ENCODE measurements around the gene MEGF9. TPM values are rescaled to one million over a fixed set of nuclear protein-coding genes. Genes with fewer than 3 reads are reported as not detected.
"Not testable (repeated sequence)": the region's sequence is repeated elsewhere in the genome, so short reads cannot be mapped to it uniquely, and the experiment has no call there.

Gene MEGF9
- 24.5 TPM for total RNA-seq
- long read RNA-seq, partial matches to known transcripts = 2 of 4 reads
- long read RNA-seq, other reads (novel, unspliced or antisense) = 2 of 4 reads

DNA sequence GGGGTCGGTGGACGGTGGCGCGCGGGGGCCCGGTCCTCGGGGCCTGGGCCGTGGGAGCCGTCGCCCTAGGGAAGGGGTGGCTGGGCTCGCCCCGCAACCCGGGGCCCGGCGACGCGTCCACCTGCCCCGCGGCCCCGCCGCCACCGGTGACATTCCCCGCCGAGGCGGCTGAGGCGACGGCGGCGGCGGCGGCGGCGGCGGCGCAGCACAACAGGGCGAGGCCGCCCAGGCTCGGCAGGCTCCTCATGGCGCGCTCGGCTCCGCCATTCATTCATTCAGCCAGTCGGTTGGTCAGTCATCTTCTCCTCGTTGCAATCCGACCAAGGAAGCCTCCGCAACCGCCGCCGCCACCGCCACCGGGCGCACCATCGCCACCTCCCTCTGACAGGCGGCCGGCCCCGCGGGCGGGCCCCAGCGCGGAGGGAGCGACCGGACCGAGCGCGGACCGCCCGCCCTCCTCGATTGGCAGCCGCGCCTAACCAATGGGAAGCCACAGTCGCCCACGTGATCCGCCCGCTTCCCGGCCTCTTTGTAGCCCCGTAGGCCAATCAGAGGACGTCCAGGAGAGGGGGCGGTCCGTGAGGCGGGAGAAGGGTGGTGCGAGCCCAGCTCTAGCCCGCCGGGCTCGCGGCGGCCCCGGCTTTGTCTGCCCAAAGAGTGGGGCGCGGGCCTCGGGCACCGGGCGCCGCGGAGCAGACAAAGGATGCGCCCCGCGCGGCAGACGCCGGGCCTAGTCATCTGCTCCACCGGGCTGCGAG, at the start of gene MEGF9:
Gene MEGF9 (minus strand): TSS at position 383 of the 758 bp plus-strand sequence. CDS start 112 bp downstream, at position 271.
- peak; percentile 99 for DNase-seq (ENCODE audit: low spot score)

DNA sequence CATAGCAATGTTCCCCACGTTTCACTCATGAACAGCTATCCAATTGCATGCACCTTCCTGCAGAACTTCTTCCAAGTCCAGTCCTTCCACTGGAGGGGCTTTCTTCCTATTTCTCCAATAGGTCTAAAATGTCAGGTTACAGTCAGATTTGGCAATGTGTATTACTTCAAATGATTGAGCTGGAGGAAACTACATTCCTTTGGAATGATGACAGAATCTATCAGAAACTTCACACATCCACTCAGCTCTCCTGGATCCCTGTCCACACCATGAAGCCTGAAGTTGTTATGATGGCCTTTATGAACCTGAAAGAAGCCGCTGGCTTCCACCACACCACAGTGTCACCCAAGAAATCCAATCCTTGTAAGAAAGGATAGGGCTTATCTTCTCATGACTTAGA, 46.7 kb upstream of the MEGF9 start:
- DNase-seq (ENCODE audit: low spot score) = no peak

DNA sequence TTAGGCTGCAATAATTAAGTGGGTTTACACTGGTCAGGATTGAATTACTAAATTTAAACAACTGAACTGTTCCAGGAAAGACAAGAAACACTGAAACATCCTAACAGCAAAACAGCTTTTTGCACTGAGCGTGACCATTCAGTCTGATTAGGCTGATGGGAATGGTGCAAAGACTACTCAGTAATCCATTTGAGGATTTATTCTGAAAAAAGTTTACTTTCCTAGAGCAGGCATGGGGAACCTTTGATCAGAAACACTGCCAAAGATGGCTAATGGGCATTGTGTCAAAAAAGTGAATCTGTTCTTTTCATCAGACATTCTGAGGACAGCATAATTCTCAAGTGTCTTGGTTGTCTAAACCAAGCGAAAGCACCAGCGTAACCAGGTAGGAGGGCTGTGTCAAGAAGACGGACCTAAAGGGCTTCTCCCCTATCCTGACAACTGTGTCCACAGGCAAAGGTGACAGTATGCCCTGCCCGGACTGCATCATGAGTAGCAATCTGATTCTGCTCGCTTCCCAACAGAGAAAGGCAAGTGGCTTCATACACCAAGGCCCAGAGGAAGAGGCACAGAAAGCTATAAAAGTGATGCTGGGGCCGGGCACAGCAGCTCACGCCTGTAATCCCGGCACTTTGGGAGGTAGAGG, 45.6 kb upstream of the MEGF9 start:
- DNase-seq (ENCODE audit: low spot score) = no peak

DNA sequence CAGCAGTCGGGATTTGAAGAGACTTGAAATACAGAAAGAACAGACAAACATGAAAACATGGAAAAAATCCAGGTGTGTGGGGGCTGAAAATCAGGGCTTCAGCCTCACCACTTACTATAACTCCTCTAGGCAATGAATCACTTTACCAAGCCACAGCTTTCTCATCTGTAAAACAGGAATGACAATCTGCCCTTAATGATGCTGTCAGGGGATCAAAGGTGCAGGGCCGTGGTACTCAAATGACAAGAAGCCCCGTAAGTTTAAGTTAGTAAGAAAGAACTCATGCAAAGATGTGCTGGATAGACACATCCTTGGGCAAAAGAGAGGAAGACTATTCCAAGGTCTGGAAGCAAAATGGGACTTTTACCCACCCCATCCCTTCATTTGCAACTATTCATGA, 44.3 kb upstream of the MEGF9 start:
- no peak for DNase-seq (ENCODE audit: low spot score)

DNA sequence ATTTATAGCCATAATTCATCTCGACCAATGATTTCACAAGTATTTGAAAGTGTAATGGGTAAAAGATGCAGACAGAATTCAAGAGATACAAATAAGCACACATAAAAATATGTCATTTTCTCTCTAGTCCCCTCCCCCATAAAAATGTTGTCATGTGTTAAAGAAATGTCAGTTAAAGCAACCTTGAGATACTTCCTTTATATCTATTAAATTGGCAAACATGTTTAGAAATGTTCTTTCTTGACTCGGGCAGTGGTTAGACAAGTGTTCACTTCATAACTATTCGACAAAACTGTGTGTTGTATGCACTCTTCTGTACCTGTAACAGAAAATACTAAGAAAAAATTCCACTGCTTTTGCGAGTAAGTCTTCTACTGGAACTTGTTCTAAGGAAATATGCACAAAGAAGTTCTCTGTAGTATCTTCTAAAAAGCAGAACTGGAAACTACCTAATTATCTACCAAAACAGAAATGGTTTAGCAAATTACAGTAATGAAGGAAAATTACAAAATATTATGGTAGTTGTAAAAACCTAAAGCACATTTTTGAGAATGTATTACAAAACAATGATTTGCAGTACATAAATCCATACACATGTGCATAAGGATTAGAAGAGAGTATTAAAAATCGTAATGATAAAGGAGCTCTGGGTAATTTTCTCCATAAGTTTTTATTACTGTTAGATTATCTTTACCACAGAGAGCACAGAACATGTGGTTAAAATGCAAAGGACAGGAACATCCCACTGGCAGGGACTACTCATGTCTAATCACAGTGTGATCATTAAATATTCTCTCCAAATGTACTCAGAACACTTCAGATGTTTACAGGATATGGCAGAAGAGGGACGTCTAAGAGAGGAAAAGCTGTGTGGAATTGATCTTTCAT, 43.0 kb upstream of the MEGF9 start:
- no peak for DNase-seq (ENCODE audit: low spot score)

DNA sequence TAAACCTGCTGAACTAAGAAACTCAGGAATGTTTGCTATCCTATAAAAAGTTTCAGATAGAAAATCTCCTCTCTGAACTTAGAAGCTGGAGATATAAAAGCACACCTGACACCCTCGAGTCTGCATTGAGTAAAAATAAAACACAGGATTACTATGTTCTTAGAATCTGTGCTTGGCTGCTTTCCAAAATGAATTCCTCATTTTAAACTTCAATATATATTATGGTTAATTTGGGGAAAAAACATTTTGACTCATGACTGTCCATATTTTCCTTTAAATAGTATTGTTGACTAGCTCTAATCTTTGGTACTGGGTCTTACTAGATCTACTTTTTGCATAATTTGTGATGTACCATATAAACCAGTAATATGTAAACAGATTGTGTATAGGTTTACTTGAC, 42.3 kb upstream of the MEGF9 start:
- no peak for DNase-seq (ENCODE audit: low spot score)

DNA sequence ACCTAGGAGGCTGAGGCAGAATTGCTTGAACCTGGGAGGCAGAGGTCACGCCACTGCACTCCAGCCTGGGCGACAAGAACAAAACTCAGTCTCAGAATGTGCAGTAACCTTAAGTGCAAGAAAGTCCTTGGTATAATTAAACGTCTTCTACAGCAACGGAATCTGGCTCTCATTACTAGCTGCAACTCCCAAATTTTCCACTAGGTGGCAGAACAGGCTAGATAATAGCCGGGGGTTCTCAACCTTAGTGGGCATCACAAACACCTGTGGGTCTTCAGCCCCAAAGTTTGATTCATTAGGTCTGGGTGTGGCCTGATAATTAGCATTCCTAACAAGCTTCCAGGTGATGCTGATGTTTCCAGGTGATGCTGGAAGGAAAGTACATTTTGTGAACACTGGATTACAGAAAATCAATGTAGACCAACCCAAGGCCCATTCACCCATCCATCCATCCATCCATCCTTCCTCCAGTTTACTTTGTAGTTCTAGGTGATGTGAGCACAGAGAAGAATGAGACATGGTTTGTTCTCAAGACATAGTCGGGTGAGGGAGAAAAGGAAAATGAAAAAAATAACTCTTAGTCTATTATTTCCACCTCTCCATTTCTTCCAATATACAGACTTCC, 41.7 kb upstream of the MEGF9 start:
- DNase-seq (ENCODE audit: low spot score) = no peak

DNA sequence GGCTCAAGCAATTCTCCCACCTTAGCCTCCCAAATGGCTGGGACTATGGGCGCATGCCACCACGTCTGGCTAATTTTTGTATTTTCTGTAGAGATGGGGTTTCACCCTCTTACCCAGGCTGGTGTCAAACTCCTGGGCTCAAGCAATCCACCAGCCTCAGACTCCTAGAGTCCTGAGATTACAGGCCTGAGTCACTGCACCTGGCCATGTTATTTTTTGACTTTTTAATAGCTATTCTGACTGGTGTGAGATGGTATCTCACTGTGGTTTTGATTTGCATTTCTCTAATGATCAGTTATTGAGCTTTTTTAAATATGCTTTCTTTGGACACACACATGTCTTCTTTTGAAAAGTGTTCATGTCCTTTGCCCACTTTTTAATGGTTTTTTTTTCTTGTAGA, 40.8 kb upstream of the MEGF9 start:
- DNase-seq (ENCODE audit: low spot score) = no peak

DNA sequence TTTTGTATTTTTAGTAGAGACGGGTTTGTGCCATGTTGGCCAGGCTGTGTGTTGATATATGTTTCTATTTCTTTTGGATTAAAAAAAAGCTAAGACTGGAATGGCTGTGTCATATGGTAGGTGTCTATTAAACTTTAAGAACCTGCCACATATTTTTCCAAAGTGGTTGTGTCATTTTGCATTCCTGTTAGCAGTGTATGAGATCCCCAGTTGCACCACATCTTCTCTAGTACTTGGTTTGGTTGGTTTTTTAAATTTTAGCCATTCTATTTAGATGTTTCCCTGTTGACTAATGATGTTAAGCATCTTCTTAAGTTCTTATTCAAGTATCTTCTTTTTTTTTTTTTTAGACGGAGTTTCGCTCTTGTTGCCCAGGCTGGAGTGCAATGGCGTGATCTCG, 36.2 kb upstream of the MEGF9 start:
- DNase-seq (ENCODE audit: low spot score) = no peak

DNA sequence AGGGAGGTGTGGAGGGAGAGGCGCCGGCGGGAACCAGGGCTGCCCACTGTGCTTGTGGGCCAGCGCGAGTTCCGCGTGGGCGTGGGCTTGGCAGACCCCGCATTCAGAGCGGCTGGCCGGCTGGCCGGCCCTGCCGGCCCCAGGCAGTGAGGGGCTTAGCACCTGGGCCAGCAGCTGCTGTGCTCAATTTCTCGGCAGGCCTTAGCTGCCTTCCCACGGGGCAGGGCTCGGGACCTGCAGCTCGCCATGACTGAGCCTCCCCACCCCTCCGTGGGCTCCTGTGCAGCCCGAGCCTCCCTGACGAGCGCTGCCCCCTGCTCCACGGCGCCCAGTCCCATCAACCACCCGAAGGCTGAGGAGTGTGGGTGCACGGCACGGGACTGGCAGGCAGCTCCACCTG, 32.1 kb upstream of the MEGF9 start:
- DNase-seq (ENCODE audit: low spot score) = not testable (repeated sequence)

DNA sequence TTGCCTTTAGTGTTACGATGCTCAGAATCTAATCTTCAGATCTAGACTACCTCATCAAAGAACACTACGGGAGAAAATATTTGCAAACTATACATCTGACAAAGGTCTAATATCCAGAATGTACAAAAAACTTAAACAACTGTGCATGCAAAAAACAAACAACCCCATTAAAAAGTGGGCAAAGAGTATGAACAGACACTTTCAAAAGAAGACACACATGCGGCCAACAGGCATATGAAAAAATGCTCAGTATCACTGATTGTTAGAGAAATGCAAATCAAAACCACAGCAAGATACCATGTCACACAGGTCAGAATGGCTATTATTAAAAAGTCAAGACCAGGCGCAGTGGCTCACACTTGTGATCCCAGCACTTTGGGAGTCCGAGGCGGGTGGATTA, 31.0 kb upstream of the MEGF9 start:
- DNase-seq (ENCODE audit: low spot score) = no peak

DNA sequence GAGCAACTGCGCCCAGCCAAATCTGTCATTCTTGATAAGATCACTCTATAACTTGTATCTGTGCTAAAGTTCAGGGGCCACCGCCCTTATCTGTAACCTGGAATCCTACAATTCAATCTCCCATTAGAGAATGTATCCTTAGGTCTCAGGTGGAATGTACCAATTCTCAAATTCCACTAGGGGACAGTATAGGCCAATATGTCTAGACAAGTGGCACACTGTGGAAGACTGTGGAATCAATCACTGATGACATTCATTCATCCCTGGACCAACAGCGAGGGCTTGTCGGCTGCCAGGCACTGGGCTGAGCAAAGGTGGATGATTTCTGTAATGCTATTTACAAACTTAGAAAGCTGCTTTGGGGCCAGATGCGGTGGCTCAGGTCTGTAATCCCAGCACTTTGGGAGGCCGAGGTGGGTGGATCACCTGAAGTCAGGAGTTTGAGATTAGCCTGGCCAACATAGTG, 28.7 kb upstream of the MEGF9 start:
- no peak for DNase-seq (ENCODE audit: low spot score)

DNA sequence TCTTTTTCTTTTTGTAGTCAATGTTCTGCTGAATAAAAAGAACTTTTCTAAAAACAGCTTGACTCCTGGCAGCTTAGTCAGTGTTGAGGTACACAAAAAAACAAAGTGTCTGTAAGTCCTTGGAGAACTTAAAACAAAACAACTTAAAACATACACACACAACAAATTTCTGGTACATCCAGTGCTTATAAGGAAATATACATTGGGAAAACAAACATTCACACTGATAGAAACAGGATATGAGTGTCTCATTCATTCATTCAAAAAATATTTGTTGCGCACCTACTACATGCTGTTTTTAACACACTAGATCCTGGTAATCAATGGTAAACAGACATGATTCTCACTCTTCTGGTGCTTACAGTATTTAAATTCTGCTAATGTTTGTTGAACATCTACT, 27.4 kb upstream of the MEGF9 start:
- no peak for DNase-seq (ENCODE audit: low spot score)

DNA sequence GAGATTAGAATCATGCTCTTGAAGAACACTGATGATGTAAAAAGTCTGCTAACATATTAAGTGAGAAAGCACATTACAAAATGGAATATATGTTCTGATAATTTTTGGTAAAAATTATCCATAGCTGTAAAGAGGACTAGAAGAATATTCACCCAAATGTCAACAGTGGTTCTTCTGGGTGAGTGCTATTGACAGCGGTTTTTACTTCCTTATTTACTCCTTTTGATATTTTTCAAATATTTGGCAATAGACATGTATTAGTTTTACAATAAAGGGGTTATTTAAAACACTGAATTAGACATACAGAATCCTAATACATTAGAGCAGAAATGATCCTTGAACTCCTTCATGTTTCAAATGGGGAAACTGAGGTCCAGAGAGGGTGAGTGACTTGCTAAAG, 26.9 kb upstream of the MEGF9 start:
- no peak for DNase-seq (ENCODE audit: low spot score)

DNA sequence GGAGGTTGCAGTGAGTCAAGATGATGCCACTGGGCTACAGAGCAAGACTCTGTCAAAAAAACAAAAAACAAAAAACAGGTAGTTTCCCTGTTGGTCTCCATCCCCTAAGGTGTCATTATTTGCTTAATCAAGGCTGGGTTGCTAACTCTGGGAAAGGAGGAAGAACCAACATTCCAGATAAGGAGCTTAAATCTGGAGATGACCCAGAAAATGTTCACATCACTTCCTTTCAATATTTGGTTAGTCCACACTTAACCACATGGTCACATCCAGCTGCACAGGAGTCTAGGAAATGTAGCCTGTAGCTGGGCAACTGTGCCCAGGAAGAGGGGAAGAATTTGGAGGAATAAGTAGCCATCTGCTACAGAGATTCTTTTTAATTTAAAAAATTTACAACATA, 25.9 kb upstream of the MEGF9 start:
- DNase-seq (ENCODE audit: low spot score) = no peak

DNA sequence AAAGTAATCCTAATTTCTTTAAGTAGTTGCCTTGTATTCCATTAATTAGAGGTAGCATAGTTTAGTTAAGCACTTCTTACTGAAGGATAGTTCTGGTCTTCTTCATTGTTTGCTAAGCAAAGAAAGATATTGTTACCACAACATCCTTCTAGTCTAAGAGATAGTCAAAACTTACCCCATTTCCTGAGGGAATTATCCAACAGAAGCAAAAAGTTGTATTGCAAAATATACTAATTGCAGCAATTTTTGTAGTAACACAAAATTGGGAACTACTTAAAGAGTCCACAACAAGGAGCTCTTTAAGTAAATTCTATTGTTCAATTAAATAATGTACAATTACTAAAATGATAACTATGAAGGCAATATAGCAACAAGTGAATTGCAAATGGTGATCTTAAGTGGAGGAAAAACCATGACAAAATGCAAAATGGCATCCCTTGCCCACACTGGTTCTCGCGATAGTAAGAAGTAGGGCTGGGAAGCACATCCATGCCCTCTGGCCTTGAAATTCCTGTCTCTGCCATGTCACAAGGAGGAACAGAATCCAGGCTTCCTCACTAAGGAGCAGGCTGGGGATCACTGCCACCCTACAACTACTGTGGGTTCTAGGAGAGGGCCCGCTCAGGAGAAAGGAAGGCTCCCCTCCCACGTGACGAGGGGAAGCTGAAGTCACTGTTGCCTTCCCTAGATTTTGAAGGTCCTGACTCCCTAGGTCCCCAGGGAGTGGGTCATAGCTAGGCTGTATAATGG, 23.3 kb upstream of the MEGF9 start:
- DNase-seq (ENCODE audit: low spot score) = no peak

DNA sequence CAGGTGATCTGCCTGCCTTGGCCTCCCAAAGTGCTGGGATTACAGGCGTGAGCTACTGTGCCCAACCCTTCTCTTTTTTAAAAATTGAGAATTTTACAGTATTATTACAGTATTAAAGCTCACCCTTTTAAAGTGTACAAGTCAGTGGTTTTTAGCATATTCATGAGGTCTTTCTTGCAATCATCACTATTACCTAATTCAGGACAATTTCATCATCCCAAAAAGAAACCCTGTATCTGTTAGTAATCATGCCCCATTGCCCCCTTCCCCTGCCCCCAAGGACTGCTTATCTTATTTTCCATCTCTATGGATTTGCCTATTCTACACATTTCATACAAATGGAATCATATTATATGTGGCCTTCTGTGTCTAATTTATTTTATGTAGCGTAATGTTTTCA, 22.6 kb upstream of the MEGF9 start:
- no peak for DNase-seq (ENCODE audit: low spot score)

DNA sequence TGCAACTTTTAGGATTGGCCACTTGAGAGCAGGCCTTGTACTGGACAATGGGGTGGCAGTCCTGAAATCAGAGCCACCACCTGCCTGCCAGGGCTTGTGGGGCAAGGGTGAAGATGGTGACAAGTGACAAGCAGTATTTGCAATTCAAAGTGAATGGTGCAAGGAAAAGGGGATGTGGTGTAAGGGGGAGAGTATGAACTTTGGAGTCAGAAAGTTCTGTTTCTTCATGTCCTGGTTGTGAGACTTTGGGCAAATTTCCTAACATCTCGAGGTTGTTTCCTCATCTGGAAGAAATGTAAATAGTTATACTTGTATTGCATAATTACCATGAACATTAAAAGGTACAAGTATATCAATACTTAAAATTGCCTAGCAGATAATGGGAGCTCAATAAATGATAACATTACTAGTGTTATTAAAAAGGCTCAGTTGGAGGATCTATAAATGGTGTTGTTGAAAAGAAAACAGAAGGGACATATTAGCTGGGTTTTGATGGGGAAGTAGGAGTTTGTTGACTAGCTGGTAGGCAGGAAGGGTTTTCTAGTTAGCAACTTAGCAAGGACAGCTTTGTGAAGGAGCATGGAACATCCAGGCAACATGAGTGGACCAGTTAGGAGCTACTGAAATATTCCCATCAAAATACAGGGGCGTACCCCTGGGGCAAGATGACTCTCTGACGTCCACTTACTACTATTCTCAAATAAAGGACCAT, 21.3 kb upstream of the MEGF9 start:
- no peak for DNase-seq (ENCODE audit: low spot score)

DNA sequence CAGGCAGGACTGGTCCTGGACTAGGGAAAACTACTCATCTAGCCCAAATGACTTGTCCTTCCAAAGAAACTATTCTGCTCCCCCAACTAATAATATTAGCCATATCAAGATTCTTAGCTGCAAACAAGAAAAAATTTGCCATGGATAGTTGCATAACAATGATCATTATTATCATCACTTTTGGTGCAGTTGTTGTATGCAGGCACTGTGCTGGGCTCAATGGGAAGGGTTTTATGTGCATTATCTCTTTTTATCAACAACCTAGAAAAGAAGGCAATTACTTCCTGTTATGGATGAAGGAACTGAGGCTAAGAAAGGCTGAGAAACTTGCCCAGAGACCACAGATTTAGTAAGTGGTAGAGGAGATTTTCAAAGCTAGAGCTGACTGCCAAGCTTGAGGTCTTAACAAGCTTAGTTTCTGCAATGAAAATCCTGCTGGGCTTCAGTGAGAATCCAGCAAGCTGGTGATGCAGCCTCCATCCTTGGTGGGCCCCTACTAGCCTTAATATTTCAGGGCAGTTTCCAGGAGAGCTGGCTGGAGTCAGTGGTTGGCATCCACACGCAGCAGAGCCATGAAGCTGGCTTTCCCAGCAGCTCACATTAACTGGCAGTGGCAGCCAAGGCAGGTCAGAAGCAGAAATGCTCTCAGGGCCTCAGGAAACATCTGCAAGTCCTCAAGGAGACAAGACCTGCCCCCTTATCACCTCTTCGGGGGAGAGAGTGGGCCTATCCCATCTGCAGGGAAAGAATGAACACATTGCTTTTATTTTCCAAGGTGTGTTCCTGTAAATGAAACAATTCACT, 20.5 kb upstream of the MEGF9 start:
- DNase-seq (ENCODE audit: low spot score) = no peak
